ENCODE data around the gene MANEAL. TPM values are rescaled to one million over a fixed set of nuclear protein-coding genes. Genes with fewer than 3 reads are reported as not detected.
A peak's percentile ranks its signal among the peaks of the same experiment; 100 is the strongest.

The MANEAL gene
- total RNA-seq, 3 donors from 2014 or later (not counting 1 experiment from before 2014, with no cell fraction given), result 1.6 to 3.8 (median 2.4) TPM

- H3K27ac ChIP-seq (ENCODE audit: low read length), result no peak overlapping the region
- intact Hi-C loops (cut with micrococcal nuclease), result no loop called here
- peak in 1 of 2 donors; percentile 44 for DNase-seq
- Mint-ChIP-seq H3K36me3 (no peaks in the 10 kb centered on the region), H3K4me3 (no peak overlapping the region), H3K4me1 (peaks cover 0 to 10% of the 10 kb centered on the region in 2 donors), H3K27ac (no peak overlapping the region), H3K9me3 (peaks cover 0 to 2% of the 10 kb centered on the region in 2 donors), H3K27me3 (ENCODE audit: low read depth in 2 of 2) (peaks cover 60 to 63% of the 10 kb centered on the region in 2 donors)
- peak in 2 of 3 donors; percentile 49 to 52 for ATAC-seq
- H3K4me1 ChIP-seq (ENCODE audit: control insufficient read depth, insufficient read depth, low read length), result peaks cover 7% of the 10 kb centered on the region
- TF ChIP-seq CTCF (IDR thresholded peaks at IDR 0.05), result no peak
- WGBS (ENCODE audit: insufficient coverage), result 12% methylated on average over 29 of the region's 29 CpGs
- H3K4me3 ChIP-seq (ENCODE audit: low read length), result no peak overlapping the region
- no peaks in the 10 kb centered on the region for H3K9me3 ChIP-seq (ENCODE audit: control insufficient read depth, insufficient read depth, low read length)
- H3K27me3 ChIP-seq (ENCODE audit: control insufficient read depth, insufficient read depth, low read length), result peaks cover 26% of the 10 kb centered on the region
- H3K36me3 ChIP-seq (ENCODE audit: control insufficient read depth, insufficient read depth, low read length), result no peaks in the 10 kb centered on the region
Measured at GRCh38 chr1:37764414-37764825, 29.2 kb upstream of the MANEAL start.

GRCh38 chr1:37764888-37765441 lies 28.7 kb upstream of the MANEAL start, which contains the start of gene EPHA10:
Gene EPHA10, minus strand, starts transcription at chr1:37765120. Its CDS starts 54 bp downstream, at chr1:37765066.
- no peaks in the 10 kb centered on the region for H3K36me3 ChIP-seq (ENCODE audit: control insufficient read depth, insufficient read depth, low read length)
- ATAC-seq (no peak), DNase-seq (no peak)
- no peak within 1 kb of the TSS for H3K27ac ChIP-seq (ENCODE audit: low read length)
- intact Hi-C loops (cut with micrococcal nuclease), result no loop called here
- no peaks in the 10 kb centered on the region for H3K36me3 Mint-ChIP-seq
- no peak within 1 kb of the TSS for H3K4me3 ChIP-seq (ENCODE audit: low read length)
- no peak within 1 kb of the TSS for H3K27ac Mint-ChIP-seq
- 10% methylated on average over 32 of the region's 33 CpGs for WGBS (ENCODE audit: insufficient coverage)
- peaks cover 26% of the 10 kb centered on the region for H3K27me3 ChIP-seq (ENCODE audit: control insufficient read depth, insufficient read depth, low read length)
- H3K27me3 Mint-ChIP-seq (ENCODE audit: low read depth in 2 of 2), result peaks cover 64% of the 10 kb centered on the region in 2 donors
- peaks cover 0 to 2% of the 10 kb centered on the region in 2 donors for H3K9me3 Mint-ChIP-seq
- H3K4me1 Mint-ChIP-seq, result peaks cover 0 to 10% of the 10 kb centered on the region in 2 donors
- TF ChIP-seq CTCF (IDR thresholded peaks at IDR 0.05), result no peak
- peaks cover 7% of the 10 kb centered on the region for H3K4me1 ChIP-seq (ENCODE audit: control insufficient read depth, insufficient read depth, low read length)
- H3K9me3 ChIP-seq (ENCODE audit: control insufficient read depth, insufficient read depth, low read length), result no peaks in the 10 kb centered on the region
- no peak within 1 kb of the TSS for H3K4me3 Mint-ChIP-seq

- H3K9me3 ChIP-seq (ENCODE audit: control insufficient read depth, insufficient read depth, low read length), result no peaks in the 10 kb centered on the region
- H3K4me1 Mint-ChIP-seq, result peaks cover 0 to 10% of the 10 kb centered on the region in 2 donors
- peak in 1 of 3 donors; percentile 41 for ATAC-seq
- no peak overlapping the region for H3K4me3 ChIP-seq (ENCODE audit: low read length)
- H3K36me3 Mint-ChIP-seq, result no peaks in the 10 kb centered on the region
- WGBS (ENCODE audit: insufficient coverage), result 9% methylated on average over 27 of the region's 27 CpGs
- no peak overlapping the region for H3K27ac ChIP-seq (ENCODE audit: low read length)
- intact Hi-C loops (cut with micrococcal nuclease), result no loop called here
- no peak for TF ChIP-seq CTCF (IDR thresholded peaks at IDR 0.05)
- H3K36me3 ChIP-seq (ENCODE audit: control insufficient read depth, insufficient read depth, low read length), result no peaks in the 10 kb centered on the region
- no peak for DNase-seq
- peaks cover 72 to 76% of the 10 kb centered on the region in 2 donors for H3K27me3 Mint-ChIP-seq (ENCODE audit: low read depth in 2 of 2)
- H3K27me3 ChIP-seq (ENCODE audit: control insufficient read depth, insufficient read depth, low read length), result peaks cover 30% of the 10 kb centered on the region
- H3K4me1 ChIP-seq (ENCODE audit: control insufficient read depth, insufficient read depth, low read length), result peaks cover 7% of the 10 kb centered on the region
- H3K27ac Mint-ChIP-seq, result no peak overlapping the region
- peaks cover 0 to 2% of the 10 kb centered on the region in 2 donors for H3K9me3 Mint-ChIP-seq
- H3K4me3 Mint-ChIP-seq, result no peak overlapping the region
Measured at GRCh38 chr1:37765916-37766664, 27.6 kb upstream of the MANEAL start.

Measured in natural killer cell (primary cell).